ENCODE data around the gene CA5A. TPM values are rescaled to one million over a fixed set of nuclear protein-coding genes. Genes with fewer than 3 reads are reported as not detected.
A peak's percentile ranks its signal among the peaks of the same experiment; 100 is the strongest.

The CA5A gene
- total RNA-seq, 1 experiment from 2014 or later, result not detected

DNA sequence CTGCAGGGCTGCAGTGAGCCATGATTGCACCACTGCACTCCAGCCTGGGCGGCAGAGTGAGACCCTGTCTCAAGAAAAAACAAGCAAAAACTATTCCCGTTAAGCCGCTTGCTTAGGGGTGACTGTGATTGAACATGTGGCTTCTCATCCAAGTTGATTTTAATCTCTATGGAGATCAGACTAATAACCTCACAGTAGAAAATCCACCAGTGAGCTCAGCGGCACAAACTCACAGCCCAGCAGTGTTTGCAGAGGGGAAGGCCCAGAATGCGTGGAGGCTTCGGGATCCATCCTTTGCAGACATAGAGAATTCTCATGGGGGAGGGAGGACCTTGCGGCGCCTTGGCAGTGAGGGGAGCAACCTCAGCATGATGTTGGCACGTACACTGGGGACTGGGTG lies 22.3 kb upstream of the CA5A start:
- no peak for DNase-seq (ENCODE audit: unreplicated experiment)
- BruUV-seq (replicated peaks), result no TSS peak
- POLR2A ChIA-PET, result no interaction called here
- Mint-ChIP-seq H3K9me3 (ENCODE audit: unreplicated experiment) (no peaks in the 10 kb centered on the region), H3K27me3 (ENCODE audit: insufficient read depth, unreplicated experiment) (no peaks in the 10 kb centered on the region), H3K36me3 (ENCODE audit: insufficient read depth, unreplicated experiment) (peaks cover 42% of the 10 kb centered on the region), H3K4me1 (ENCODE audit: insufficient read depth, unreplicated experiment) (peaks cover 8% of the 10 kb centered on the region), H3K27ac (ENCODE audit: low read depth, unreplicated experiment) (no peak overlapping the region), H3K4me3 (ENCODE audit: unreplicated experiment) (no peak overlapping the region)
- CTCF ChIA-PET, result no interaction called here
- intact Hi-C loops (cut with micrococcal nuclease), result no loop called here
- TF ChIP-seq, protein P1, sequence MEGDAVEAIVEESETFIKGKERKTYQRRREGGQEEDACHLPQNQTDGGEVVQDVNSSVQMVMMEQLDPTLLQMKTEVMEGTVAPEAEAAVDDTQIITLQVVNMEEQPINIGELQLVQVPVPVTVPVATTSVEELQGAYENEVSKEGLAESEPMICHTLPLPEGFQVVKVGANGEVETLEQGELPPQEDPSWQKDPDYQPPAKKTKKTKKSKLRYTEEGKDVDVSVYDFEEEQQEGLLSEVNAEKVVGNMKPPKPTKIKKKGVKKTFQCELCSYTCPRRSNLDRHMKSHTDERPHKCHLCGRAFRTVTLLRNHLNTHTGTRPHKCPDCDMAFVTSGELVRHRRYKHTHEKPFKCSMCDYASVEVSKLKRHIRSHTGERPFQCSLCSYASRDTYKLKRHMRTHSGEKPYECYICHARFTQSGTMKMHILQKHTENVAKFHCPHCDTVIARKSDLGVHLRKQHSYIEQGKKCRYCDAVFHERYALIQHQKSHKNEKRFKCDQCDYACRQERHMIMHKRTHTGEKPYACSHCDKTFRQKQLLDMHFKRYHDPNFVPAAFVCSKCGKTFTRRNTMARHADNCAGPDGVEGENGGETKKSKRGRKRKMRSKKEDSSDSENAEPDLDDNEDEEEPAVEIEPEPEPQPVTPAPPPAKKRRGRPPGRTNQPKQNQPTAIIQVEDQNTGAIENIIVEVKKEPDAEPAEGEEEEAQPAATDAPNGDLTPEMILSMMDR (IDR thresholded peaks at IDR 0.05; ENCODE audit: unreplicated experiment), result no peak

DNA sequence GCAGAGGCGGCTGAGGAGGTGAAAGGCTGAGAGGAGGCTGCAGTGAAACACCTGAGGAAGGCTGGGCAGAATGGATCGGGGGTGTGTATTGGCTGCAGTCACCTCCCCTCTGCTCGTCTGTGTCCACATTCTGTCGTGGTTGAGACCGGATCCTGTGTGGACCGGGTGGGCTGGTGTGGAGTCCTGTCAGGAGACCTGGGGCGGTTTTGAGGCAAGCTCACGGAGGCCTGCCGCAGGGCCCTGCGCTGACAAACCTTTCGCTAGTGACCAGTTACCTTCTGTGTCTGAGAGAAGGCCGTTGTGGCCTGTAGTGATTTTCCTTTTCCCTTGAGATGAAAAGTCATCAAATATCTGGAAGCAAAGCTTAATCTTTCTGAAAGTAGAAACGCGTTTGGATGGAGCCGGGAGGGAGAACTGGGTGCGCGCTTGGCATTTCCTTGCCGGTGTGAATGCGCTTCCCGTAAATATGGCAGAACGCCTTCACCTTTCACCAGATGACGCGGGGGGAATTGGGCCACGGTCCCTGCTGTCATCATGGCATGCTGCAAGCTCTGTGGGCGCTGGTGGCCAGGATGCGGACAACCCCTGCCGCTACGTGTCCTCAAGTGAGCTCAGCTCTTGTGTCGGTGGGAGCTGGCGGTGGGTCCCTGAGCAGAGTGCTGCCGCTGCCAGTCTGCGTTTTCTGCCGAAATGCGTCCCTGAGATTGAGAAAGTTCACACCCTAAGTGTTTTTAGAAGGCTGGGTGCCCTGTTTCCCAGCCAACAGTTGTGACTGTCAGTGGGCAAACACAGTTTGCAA lies 21.2 kb upstream of the CA5A start:
- POLR2A ChIA-PET, result interaction anchor here (0.6 kb wide), 1 partner anchor 189 kb away, joined by 4 read pairs; no protein-coding TSS in a partner anchor
- BruUV-seq (replicated peaks), result no TSS peak
- H3K27me3 Mint-ChIP-seq (ENCODE audit: insufficient read depth, unreplicated experiment), result no peaks in the 10 kb centered on the region
- intact Hi-C loops (cut with micrococcal nuclease), result no loop called here
- no peaks in the 10 kb centered on the region for H3K9me3 Mint-ChIP-seq (ENCODE audit: unreplicated experiment)
- CTCF ChIA-PET, result no interaction called here
- TF ChIP-seq, protein P1 (IDR thresholded peaks at IDR 0.05; ENCODE audit: unreplicated experiment), result no peak
- no peak overlapping the region for H3K4me3 Mint-ChIP-seq (ENCODE audit: unreplicated experiment)
- no peak overlapping the region for H3K27ac Mint-ChIP-seq (ENCODE audit: low read depth, unreplicated experiment)
- H3K4me1 Mint-ChIP-seq (ENCODE audit: insufficient read depth, unreplicated experiment), result peaks cover 14% of the 10 kb centered on the region
- peaks cover 50% of the 10 kb centered on the region for H3K36me3 Mint-ChIP-seq (ENCODE audit: insufficient read depth, unreplicated experiment)
- DNase-seq (ENCODE audit: unreplicated experiment), result no peak

DNA sequence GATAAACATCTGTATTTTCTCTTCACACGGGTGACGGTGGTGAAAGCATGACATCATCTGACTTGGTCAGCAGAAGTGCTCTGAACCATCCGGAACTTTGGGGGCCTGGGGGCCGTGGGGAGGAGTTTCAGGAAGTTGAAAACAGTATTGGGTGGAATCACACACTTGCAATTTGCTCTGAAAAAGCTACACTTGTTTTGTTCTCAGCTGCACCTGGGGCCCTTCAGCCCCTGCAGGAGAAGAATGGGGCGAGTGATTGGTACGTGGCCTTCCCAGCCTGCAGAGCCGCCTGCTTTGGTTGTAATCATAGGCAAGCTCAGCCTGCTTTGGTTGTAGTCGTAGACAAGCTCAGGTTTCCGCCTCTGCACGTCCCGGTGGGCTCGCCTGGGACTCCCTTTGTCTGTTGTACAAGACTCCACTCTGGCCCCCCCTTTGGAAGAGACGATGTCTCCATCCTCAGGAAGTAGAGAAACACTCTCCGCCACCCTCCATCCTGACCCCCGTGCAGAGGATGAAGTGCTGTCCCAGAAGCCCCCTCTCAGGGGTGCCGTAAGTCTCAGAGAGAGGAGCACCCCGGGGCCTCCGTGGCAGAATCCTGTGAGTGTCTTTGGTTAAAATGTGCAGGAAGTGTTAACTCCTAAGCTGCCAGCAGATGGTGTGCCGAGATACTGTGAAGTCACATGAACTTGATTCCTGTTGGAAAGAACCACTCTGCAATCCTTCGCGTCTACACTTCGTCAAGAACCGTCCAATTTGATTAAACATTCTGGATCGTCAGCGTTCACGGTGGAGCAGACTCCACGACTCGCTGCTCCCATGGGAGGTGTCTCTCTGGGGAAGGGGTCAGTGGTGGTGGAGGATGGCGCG lies 20.3 kb upstream of the CA5A start:
- intact Hi-C loops (cut with micrococcal nuclease), result no loop called here
- POLR2A ChIA-PET, result no interaction called here
- no peaks in the 10 kb centered on the region for H3K27me3 Mint-ChIP-seq (ENCODE audit: insufficient read depth, unreplicated experiment)
- H3K4me1 Mint-ChIP-seq (ENCODE audit: insufficient read depth, unreplicated experiment), result peaks cover 21% of the 10 kb centered on the region
- H3K36me3 Mint-ChIP-seq (ENCODE audit: insufficient read depth, unreplicated experiment), result peaks cover 55% of the 10 kb centered on the region
- H3K4me3 Mint-ChIP-seq (ENCODE audit: unreplicated experiment), result no peak overlapping the region
- H3K9me3 Mint-ChIP-seq (ENCODE audit: unreplicated experiment), result no peaks in the 10 kb centered on the region
- CTCF ChIA-PET, result no interaction called here
- no peak overlapping the region for H3K27ac Mint-ChIP-seq (ENCODE audit: low read depth, unreplicated experiment)
- TF ChIP-seq, protein P1 (IDR thresholded peaks at IDR 0.05; ENCODE audit: unreplicated experiment), result no peak
- DNase-seq (ENCODE audit: unreplicated experiment), result peak; percentile 10
- no TSS peak for BruUV-seq (replicated peaks)

DNA sequence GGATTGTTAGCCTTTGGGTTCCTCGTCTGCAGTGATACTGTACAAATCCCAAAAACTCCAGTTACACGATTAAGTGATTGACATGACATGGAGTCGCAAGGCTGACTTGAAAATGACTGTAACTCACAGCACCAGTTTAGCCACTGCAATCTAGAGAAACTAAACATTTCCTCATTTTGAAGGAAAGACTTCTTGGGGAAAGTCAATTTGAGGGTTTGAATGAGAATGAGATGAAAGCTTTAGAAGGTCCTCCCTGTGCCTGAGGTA lies 19.7 kb upstream of the CA5A start:
- peaks cover 54% of the 10 kb centered on the region for H3K36me3 Mint-ChIP-seq (ENCODE audit: insufficient read depth, unreplicated experiment)
- TF ChIP-seq, protein P1 (IDR thresholded peaks at IDR 0.05; ENCODE audit: unreplicated experiment), result no peak
- no peaks in the 10 kb centered on the region for H3K27me3 Mint-ChIP-seq (ENCODE audit: insufficient read depth, unreplicated experiment)
- no peak overlapping the region for H3K4me3 Mint-ChIP-seq (ENCODE audit: unreplicated experiment)
- ChIA-PET CTCF (interaction anchor here (0.7 kb wide), 1 partner anchor 482 kb away, joined by 3 read pairs; no protein-coding TSS in a partner anchor), POLR2A (no interaction called here)
- peaks cover 21% of the 10 kb centered on the region for H3K4me1 Mint-ChIP-seq (ENCODE audit: insufficient read depth, unreplicated experiment)
- BruUV-seq (replicated peaks), result no TSS peak
- no peaks in the 10 kb centered on the region for H3K9me3 Mint-ChIP-seq (ENCODE audit: unreplicated experiment)
- H3K27ac Mint-ChIP-seq (ENCODE audit: low read depth, unreplicated experiment), result peak overlapping the region; percentile 39
- intact Hi-C loops (cut with micrococcal nuclease), result no loop called here
- DNase-seq (ENCODE audit: unreplicated experiment), result no peak

Measured in MCF 10A (cell line).